Glutamatergic neuron (in vitro differentiated cells): ENCODE data around the gene C14orf180. TPM values are rescaled to one million over a fixed set of nuclear protein-coding genes. Genes with fewer than 3 reads are reported as not detected.

Source experiments
- DNase-seq: peaks from one replicate; pipeline ENCODE4 v3.0.0; 2022
- H3K27ac Mint-ChIP-seq: one replicate; pipeline ENCODE4 v1.8.0; 2020; ENCODE audit warnings: mild to moderate bottlenecking, mixed read lengths, inconsistent platforms; ENCODE audit not compliant: unreplicated experiment
- H3K27me3 Mint-ChIP-seq: one replicate; pipeline ENCODE4 v1.8.0; 2020; ENCODE audit warnings: mild to moderate bottlenecking, moderate library complexity, mixed read lengths, inconsistent platforms; ENCODE audit not compliant: unreplicated experiment
- H3K36me3 Mint-ChIP-seq: one replicate; pipeline ENCODE4 v1.8.0; 2020; ENCODE audit warnings: mild to moderate bottlenecking, mixed read lengths, inconsistent platforms; ENCODE audit not compliant: unreplicated experiment
- H3K4me1 Mint-ChIP-seq: one replicate; pipeline ENCODE4 v1.8.0; 2020; ENCODE audit warnings: mild to moderate bottlenecking, low read depth, mixed read lengths, inconsistent platforms; ENCODE audit not compliant: unreplicated experiment
- H3K4me3 Mint-ChIP-seq: one replicate; pipeline ENCODE4 v1.8.0; 2020; ENCODE audit warnings: mild to moderate bottlenecking, mixed read lengths, inconsistent platforms; ENCODE audit not compliant: unreplicated experiment
- H3K9me3 Mint-ChIP-seq: one replicate; pipeline ENCODE4 v1.8.0; 2020; ENCODE audit warnings: mild to moderate bottlenecking, moderate library complexity, mixed read lengths, inconsistent platforms; ENCODE audit not compliant: unreplicated experiment
- total RNA-seq: library from RNA; stranded (reverse); fragmentation: NEBNext Ultra II Directional; extraction: Animal tissue kit (Norgen Biotek cat#: 25700); gene quantifications from one replicate; pipeline ENCODE4 v1.2.1, GENCODE V29; 2021; ENCODE audit not compliant: unreplicated experiment
- TF ChIP-seq, protein P1 (sequence below): fragments of 200-600 bp; sonication (generic); IDR thresholded peaks from one replicate; pipeline ENCODE4 v1.5.0; 2021; ENCODE audit not compliant: partially characterized antibody, unreplicated experiment

The C14orf180 gene
- total RNA-seq, 1 donor from 2014 or later, result not detected

DNA sequence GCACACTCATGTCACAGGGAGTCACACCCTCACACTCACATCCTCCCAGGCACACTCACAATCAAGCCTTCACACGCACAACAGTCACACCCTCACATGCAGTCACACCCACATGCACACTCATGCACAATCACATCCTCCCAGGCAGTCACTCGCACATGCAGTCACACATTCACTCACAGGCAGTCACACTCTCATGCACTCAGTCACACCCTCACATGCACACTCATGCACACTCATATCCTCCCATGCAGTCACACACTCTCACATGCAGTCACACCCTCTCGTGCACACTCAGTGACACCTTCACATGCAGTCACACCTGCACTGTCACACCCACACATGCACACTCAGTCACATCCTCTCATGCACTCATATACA, 12.7 kb downstream of the C14orf180 start:
- H3K4me3 Mint-ChIP-seq, result no peak overlapping the region
- H3K27me3 Mint-ChIP-seq, result peaks cover 13% of the 10 kb centered on the region
- H3K27ac Mint-ChIP-seq, result peak overlapping the region; percentile 21
- TF ChIP-seq, protein P1, sequence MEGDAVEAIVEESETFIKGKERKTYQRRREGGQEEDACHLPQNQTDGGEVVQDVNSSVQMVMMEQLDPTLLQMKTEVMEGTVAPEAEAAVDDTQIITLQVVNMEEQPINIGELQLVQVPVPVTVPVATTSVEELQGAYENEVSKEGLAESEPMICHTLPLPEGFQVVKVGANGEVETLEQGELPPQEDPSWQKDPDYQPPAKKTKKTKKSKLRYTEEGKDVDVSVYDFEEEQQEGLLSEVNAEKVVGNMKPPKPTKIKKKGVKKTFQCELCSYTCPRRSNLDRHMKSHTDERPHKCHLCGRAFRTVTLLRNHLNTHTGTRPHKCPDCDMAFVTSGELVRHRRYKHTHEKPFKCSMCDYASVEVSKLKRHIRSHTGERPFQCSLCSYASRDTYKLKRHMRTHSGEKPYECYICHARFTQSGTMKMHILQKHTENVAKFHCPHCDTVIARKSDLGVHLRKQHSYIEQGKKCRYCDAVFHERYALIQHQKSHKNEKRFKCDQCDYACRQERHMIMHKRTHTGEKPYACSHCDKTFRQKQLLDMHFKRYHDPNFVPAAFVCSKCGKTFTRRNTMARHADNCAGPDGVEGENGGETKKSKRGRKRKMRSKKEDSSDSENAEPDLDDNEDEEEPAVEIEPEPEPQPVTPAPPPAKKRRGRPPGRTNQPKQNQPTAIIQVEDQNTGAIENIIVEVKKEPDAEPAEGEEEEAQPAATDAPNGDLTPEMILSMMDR, result no peak
- H3K9me3 Mint-ChIP-seq, result peaks cover 3% of the 10 kb centered on the region
- DNase-seq, result no peak
- no peaks in the 10 kb centered on the region for H3K4me1 Mint-ChIP-seq
- no peaks in the 10 kb centered on the region for H3K36me3 Mint-ChIP-seq

DNA sequence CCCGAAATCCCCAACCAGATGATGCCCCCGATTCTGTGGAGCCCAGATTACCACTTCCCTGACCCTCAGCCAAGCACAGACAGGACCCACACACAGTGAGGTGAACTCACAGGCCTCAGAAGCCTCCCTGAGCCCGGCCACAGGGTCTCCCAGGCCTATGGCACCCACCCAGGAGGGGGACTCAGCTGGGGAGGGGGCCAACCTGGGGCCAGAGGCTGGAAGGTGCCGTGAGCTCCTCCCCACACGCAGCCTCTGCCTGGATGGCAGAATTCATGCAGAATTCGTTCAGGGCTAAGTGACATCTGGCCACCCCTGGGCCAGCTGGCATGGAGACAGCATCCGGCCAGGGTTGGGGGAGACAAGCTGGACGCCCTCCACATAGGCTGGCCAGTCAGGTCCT, 13.2 kb downstream of the C14orf180 start:
- H3K9me3 Mint-ChIP-seq, result peaks cover 3% of the 10 kb centered on the region
- peaks cover 13% of the 10 kb centered on the region for H3K27me3 Mint-ChIP-seq
- no peak overlapping the region for H3K4me3 Mint-ChIP-seq
- TF ChIP-seq, protein P1, result no peak
- DNase-seq, result peak; percentile 25
- H3K27ac Mint-ChIP-seq, result no peak overlapping the region
- H3K36me3 Mint-ChIP-seq, result no peaks in the 10 kb centered on the region
- no peaks in the 10 kb centered on the region for H3K4me1 Mint-ChIP-seq

DNA sequence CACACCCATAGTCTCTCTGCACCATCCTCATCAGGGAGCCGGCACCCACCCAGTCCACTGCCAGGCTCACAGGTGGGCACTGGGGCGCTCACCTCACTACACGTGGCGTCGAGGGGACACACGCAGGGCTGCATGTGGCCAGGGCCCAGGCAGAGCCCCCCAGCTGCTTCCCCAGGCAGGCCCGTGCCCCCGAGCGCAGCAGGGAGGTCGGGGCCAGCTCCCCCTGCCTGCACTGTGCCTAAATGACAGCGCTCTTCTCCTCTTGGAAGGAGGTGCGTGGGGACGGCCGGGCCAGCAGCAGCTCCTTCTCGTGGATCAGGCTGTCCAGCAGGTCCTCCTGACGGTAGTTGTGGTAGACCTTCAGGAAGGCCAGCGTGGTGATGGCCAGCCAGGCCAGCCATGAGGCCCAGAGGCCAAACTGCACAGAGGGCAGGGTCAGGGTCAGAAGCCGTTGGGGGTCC, 13.7 kb downstream of the C14orf180 start:
- peaks cover 13% of the 10 kb centered on the region for H3K27me3 Mint-ChIP-seq
- no peaks in the 10 kb centered on the region for H3K4me1 Mint-ChIP-seq
- peaks cover 3% of the 10 kb centered on the region for H3K9me3 Mint-ChIP-seq
- TF ChIP-seq, protein P1, result peak; percentile 12
- no peaks in the 10 kb centered on the region for H3K36me3 Mint-ChIP-seq
- no peak overlapping the region for H3K27ac Mint-ChIP-seq
- no peak overlapping the region for H3K4me3 Mint-ChIP-seq
- peak; percentile 31 for DNase-seq

DNA sequence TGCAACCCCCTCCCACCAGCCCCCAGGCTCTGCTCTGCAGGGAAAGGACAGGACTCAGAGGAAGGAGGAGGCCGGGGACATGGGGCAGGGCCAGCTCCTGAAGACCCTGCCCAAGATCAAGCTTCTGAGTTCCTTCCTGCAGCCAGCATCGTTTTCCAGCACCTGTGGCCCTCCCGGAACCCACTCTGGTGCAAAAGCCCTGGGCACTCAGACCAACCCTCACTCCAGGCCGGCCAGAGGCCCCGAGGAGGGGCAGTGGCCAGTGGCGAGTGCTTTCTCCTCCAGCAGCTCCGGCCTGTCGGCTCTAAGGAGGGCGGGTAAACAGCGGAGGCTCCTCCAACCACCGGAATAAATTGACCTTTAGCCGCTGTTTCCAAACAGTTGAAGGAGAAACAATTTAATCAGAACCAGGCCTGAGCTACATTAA, 14.2 kb downstream of the C14orf180 start:
- H3K36me3 Mint-ChIP-seq, result no peaks in the 10 kb centered on the region
- H3K9me3 Mint-ChIP-seq, result peaks cover 3% of the 10 kb centered on the region
- TF ChIP-seq, protein P1, result no peak

DNA sequence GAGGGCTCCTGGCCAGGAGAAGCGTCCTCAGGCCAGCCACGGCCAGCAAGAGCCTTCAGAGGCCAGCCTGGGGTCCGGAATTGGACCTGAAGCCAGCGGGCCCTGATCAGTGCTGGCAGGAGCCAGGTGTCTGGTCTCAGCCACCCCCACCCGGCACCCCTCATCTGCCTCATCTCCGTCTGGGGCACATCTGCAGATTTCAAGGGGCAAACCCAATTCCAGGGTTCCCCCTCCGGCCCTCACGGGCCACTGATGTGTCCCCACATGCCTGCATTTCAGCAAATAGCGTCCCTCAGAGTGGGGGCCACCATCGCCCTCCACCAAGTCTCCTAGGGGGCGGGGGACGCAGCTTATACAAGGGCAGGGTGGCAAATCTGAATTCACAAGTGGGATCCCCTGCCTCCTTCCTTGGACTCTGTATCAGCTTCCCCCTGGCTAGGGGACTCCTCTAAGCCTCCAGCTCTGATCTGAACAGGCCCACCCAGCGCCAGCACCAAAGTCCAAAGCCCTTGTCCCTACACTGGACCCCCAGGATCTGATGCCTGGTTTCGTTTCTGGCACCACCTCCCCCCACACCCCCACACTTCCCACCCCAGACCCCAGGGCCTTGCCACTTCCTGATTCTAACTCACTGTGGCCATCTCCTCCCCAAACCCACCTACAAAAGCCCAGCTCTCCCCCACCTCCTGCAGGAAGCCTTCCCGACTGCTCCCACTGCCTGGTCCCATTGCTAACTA, 14.9 kb downstream of the C14orf180 start:
- TF ChIP-seq, protein P1, result no peak
- Mint-ChIP-seq H3K27ac (no peak overlapping the region), H3K9me3 (peaks cover 3% of the 10 kb centered on the region), H3K4me3 (no peak overlapping the region), H3K4me1 (no peaks in the 10 kb centered on the region), H3K36me3 (no peaks in the 10 kb centered on the region), H3K27me3 (peaks cover 15% of the 10 kb centered on the region)
- peak; percentile 5 for DNase-seq

More for the DNA sequence above, 14.2 kb downstream of the C14orf180 start:
- H3K27me3 Mint-ChIP-seq, result peaks cover 13% of the 10 kb centered on the region
- H3K4me3 Mint-ChIP-seq, result no peak overlapping the region
- no peak overlapping the region for H3K27ac Mint-ChIP-seq
- no peaks in the 10 kb centered on the region for H3K4me1 Mint-ChIP-seq
- peak; percentile 17 for DNase-seq
